ENCODE results near the gene TCF4.

Gene TCF4

DNA sequence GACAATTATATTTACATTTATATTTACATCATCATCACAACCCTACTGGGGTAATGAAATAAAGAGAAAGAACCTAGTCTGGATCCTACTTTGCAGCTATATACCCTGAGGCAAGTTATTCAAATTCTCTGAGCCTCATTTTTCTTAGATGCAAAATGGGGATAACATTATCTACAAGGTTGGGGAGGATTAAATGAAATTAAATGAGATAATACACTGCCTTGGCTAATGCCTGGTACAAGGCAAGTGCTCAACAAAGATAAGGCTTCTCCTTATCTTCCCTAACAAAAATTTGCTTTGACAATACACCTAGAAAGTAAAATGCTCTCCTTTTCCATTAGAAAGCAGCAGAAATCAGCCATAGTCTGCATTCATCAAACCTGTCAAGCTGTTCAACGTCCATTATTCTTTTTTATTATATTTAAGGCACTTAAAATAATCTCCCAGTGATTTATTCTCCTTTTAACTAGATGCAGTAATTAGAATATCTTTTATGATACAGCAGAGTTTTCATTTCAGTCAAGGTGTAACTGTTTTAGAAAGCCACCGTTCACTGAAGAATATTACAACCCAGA lies 44.8 kb downstream of the TCF4 start:
- Histone ChIP-seq H3K4me3 (replicated peaks; ENCODE audit: insufficient read depth, low read length) (no peak overlapping the region), H3K27me3 (ENCODE audit: insufficient read depth, poor library complexity, severe bottlenecking) (no peaks in the 10 kb centered on the region), H3K27ac (replicated peaks) (no peak overlapping the region)
- no peak for DNase-seq (ENCODE audit: low read depth in 1 of 2, low spot score in 1 of 2)
- no peak for TF ChIP-seq SPI1 (IDR thresholded peaks at IDR 0.05; ENCODE audit: borderline replicate concordance, low read depth)

DNA sequence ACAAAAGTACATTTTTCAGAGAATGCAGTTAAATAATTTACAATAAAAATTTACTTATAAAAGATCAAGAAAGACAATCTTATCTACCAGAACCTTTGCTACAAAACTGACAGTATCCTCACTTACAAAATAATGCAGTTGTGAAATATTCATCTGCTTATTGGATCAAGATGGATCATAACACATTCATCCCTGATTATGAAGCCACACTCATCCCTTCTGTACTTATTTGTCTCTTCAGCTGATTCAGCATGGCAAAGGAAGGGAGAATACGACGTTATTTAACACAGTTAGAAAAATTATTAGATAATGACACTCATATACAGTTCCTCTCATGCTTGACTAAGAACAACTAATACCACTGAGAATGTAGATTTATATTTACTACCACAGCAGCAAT lies 46.4 kb downstream of the TCF4 start:
- Histone ChIP-seq H3K27me3 (ENCODE audit: insufficient read depth, poor library complexity, severe bottlenecking) (no peaks in the 10 kb centered on the region), H3K27ac (replicated peaks) (no peak overlapping the region), H3K4me3 (replicated peaks; ENCODE audit: insufficient read depth, low read length) (no peak overlapping the region)
- TF ChIP-seq, protein P1, sequence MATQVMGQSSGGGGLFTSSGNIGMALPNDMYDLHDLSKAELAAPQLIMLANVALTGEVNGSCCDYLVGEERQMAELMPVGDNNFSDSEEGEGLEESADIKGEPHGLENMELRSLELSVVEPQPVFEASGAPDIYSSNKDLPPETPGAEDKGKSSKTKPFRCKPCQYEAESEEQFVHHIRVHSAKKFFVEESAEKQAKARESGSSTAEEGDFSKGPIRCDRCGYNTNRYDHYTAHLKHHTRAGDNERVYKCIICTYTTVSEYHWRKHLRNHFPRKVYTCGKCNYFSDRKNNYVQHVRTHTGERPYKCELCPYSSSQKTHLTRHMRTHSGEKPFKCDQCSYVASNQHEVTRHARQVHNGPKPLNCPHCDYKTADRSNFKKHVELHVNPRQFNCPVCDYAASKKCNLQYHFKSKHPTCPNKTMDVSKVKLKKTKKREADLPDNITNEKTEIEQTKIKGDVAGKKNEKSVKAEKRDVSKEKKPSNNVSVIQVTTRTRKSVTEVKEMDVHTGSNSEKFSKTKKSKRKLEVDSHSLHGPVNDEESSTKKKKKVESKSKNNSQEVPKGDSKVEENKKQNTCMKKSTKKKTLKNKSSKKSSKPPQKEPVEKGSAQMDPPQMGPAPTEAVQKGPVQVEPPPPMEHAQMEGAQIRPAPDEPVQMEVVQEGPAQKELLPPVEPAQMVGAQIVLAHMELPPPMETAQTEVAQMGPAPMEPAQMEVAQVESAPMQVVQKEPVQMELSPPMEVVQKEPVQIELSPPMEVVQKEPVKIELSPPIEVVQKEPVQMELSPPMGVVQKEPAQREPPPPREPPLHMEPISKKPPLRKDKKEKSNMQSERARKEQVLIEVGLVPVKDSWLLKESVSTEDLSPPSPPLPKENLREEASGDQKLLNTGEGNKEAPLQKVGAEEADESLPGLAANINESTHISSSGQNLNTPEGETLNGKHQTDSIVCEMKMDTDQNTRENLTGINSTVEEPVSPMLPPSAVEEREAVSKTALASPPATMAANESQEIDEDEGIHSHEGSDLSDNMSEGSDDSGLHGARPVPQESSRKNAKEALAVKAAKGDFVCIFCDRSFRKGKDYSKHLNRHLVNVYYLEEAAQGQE (IDR thresholded peaks at IDR 0.05; ENCODE audit: insufficient replicate concordance, low read depth) = no peak
- TF ChIP-seq, protein P2, sequence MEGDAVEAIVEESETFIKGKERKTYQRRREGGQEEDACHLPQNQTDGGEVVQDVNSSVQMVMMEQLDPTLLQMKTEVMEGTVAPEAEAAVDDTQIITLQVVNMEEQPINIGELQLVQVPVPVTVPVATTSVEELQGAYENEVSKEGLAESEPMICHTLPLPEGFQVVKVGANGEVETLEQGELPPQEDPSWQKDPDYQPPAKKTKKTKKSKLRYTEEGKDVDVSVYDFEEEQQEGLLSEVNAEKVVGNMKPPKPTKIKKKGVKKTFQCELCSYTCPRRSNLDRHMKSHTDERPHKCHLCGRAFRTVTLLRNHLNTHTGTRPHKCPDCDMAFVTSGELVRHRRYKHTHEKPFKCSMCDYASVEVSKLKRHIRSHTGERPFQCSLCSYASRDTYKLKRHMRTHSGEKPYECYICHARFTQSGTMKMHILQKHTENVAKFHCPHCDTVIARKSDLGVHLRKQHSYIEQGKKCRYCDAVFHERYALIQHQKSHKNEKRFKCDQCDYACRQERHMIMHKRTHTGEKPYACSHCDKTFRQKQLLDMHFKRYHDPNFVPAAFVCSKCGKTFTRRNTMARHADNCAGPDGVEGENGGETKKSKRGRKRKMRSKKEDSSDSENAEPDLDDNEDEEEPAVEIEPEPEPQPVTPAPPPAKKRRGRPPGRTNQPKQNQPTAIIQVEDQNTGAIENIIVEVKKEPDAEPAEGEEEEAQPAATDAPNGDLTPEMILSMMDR (IDR thresholded peaks at IDR 0.05; ENCODE audit: insufficient read depth, low read length) = no peak
- no peak for TF ChIP-seq GABPA (IDR thresholded peaks at IDR 0.05; ENCODE audit: low read depth)
- TF ChIP-seq POLR2AphosphoS5 (IDR thresholded peaks at IDR 0.05; ENCODE audit: low read depth) = no peak
- TF ChIP-seq SPI1 (IDR thresholded peaks at IDR 0.05; ENCODE audit: borderline replicate concordance, low read depth) = no peak
- DNase-seq (ENCODE audit: low read depth in 1 of 2, low spot score in 1 of 2) = no peak

DNA sequence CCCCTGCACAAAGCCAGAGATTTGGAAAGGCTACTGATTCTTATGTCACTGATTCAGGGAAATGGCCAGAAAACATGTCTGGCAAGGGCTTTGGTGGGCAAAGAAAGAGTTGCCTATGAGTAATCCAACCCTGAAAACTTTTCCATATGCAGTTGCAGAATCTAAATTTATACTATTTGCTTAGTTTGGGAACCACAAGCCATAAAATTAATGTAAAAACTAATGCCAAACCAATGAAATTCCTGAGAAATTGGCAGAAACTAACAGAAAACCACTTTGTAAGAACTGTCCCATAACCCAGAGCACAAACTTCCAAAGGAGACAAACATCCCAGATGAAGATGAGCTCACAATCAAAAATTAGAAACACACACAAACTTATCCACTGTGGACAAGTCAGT lies 48.8 kb downstream of the TCF4 start:
- TF ChIP-seq, protein P1 (IDR thresholded peaks at IDR 0.05; ENCODE audit: insufficient replicate concordance, low read depth) = no peak
- TF ChIP-seq POLR2AphosphoS5 (IDR thresholded peaks at IDR 0.05; ENCODE audit: low read depth) = no peak
- no peak for TF ChIP-seq GABPA (IDR thresholded peaks at IDR 0.05; ENCODE audit: low read depth)
- no peak for TF ChIP-seq SPI1 (IDR thresholded peaks at IDR 0.05; ENCODE audit: borderline replicate concordance, low read depth)
- TF ChIP-seq, protein P2 (IDR thresholded peaks at IDR 0.05; ENCODE audit: insufficient read depth, low read length) = no peak
- Histone ChIP-seq H3K27me3 (ENCODE audit: insufficient read depth, poor library complexity, severe bottlenecking) (no peaks in the 10 kb centered on the region), H3K4me3 (replicated peaks; ENCODE audit: insufficient read depth, low read length) (no peak overlapping the region), H3K27ac (replicated peaks) (no peak overlapping the region)
- DNase-seq (ENCODE audit: low read depth in 1 of 2, low spot score in 1 of 2) = no peak

DNA sequence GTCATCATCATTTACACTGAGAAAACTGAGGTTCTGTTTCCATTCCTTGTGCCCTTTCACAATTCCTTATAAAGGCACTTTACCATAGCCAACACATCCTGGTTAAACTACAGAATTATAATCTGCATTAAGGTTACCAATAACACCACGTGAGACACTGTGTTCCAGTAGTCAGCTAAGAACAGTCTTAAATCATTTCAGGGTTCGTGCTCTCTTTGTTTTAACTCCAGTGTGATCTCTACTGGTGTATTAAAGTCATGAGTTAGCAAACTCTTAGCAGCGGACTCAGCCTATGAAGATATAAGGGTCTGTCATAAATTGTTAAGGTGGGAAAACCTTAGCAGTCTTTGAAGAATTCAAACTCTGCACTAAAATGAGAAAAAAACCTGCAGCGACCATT lies 53.0 kb downstream of the TCF4 start:
- no peak for DNase-seq (ENCODE audit: low read depth in 1 of 2, low spot score in 1 of 2)
- Histone ChIP-seq H3K4me3 (replicated peaks; ENCODE audit: insufficient read depth, low read length) (no peak overlapping the region), H3K27ac (replicated peaks) (no peak overlapping the region), H3K27me3 (ENCODE audit: insufficient read depth, poor library complexity, severe bottlenecking) (no peaks in the 10 kb centered on the region)
- TF ChIP-seq SPI1 (IDR thresholded peaks at IDR 0.05; ENCODE audit: borderline replicate concordance, low read depth) (no peak), POLR2AphosphoS5 (IDR thresholded peaks at IDR 0.05; ENCODE audit: low read depth) (no peak), GABPA (IDR thresholded peaks at IDR 0.05; ENCODE audit: low read depth) (no peak)
- TF ChIP-seq, protein P2 (IDR thresholded peaks at IDR 0.05; ENCODE audit: insufficient read depth, low read length) = no peak
- TF ChIP-seq, protein P1 (IDR thresholded peaks at IDR 0.05; ENCODE audit: insufficient replicate concordance, low read depth) = no peak

Measured in HL-60 (cell line).